Erythroblast (primary cell): ENCODE measurements around the gene SLC5A10.

Experiments
- GATA1 ChIP-seq: IDR thresholded peaks from 2 replicates; pipeline ENCODE4 v1.6.1; 2011; ENCODE audit warnings: low read depth, mild to moderate bottlenecking, control low read depth, low read length, moderate library complexity
- POLR2A ChIP-seq: IDR thresholded peaks from 2 replicates; pipeline ENCODE4 v1.6.1; 2011; ENCODE audit warnings: mild to moderate bottlenecking, low read length

GRCh38 chr17:18964018-18964351, 12.0 kb downstream of the SLC5A10 start:
- TF ChIP-seq POLR2A: no peak
- no peak for TF ChIP-seq GATA1
